ENCODE data around the gene LILRB5.
"Not testable (repeated sequence)": the region's sequence is repeated elsewhere in the genome, so short reads cannot be mapped to it uniquely, and the experiment has no call there.

Gene LILRB5

DNA sequence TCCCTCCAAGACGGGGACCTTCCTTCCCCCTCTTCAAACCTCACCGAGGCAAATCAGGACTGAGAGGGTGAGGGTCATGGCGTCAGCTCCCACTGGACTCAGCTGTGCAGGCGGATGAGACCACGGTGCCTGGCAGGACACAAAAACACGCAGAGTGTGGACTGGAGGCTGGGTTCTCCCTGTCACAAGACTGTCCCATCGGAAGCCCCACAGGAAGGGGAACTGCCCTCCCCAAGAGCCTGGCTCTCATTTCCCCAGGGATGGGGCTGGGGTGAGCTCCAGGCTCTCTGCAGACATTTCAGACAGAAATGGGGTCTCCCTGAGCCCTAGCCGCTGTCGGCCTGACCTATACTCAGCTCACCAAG is at the start of gene LILRB5:
Gene LILRB5 (minus strand): TSS at position 158 of the 365 bp plus-strand sequence. CDS start 80 bp downstream, at position 78.
- no peak for DNase-seq

DNA sequence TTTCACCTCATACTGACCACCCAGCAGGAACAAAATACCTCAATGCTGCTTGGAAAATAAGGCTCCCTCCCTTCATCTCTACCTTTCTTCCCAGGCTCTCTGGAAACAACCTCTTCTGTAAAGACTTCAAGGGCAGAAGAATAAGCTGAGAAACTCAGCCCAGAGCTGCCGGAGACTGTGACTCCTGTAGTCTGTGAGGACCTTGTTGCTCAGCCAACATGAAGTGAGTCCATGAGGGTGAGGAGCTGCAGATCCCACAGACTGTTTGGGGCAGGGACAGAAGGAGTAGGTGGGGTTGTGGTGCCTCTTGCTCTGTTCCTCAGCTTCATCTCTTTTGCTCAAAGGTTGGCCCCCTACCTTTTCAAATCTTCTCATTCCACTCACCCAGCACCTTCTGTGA is 48.1 kb upstream of the LILRB5 start:
- no peak for DNase-seq

DNA sequence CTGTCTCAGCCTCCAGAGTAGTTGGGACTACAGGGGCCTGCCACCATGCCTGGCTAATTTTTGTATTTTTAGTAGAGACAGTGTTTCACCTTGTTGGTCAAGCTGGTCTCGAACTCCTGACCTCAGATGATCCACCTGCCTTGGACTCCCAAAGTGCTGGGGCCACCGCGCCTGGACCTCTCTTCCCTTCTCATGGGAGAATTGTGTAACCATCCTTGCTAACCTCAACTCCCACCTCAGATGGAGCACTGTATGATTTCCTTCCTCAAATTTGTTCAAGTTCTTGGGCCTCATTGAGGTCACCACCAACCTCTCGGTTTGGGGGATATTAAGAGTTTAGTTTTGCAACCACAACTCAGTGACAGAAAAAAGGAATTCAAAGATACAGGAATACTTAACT is 45.2 kb upstream of the LILRB5 start:
- DNase-seq, result no peak

DNA sequence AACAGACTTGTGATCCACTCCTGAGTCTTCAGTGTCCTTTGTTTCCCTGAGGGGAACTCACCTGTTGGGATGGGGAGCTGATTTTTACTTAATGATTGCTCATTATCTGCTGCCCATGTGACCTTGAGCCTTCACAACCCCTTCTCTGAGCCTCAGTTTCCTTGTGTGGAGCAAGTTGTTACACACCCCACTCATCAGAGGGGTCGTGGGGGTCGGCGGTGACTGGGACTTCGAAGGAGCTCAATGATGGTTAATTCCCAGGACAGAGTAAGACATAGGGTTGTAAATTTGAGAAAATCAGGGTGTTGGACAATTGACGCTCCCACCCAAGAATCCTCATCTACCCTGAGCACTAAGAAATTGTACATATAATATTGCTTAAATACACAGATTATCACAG is 42.4 kb upstream of the LILRB5 start:
- DNase-seq, result no peak

DNA sequence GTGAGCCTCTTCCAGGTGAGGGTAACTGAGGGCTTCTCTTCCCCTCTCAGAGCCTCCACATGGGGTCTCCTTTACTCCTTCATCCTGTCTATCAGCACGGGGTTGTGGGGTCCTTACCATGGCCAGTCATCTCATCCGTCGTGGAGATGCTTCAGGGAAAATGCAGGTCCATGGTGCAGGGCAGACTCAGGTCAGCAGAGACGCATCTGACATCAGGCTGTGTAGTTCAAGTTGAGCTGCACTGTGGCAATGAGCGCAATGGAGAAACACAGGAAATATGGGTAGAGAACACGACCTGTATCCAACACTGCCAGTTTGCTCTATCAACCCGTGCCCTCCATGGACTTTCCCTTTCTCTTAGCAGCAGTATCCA is 42.0 kb upstream of the LILRB5 start:
- DNase-seq, result no peak

DNA sequence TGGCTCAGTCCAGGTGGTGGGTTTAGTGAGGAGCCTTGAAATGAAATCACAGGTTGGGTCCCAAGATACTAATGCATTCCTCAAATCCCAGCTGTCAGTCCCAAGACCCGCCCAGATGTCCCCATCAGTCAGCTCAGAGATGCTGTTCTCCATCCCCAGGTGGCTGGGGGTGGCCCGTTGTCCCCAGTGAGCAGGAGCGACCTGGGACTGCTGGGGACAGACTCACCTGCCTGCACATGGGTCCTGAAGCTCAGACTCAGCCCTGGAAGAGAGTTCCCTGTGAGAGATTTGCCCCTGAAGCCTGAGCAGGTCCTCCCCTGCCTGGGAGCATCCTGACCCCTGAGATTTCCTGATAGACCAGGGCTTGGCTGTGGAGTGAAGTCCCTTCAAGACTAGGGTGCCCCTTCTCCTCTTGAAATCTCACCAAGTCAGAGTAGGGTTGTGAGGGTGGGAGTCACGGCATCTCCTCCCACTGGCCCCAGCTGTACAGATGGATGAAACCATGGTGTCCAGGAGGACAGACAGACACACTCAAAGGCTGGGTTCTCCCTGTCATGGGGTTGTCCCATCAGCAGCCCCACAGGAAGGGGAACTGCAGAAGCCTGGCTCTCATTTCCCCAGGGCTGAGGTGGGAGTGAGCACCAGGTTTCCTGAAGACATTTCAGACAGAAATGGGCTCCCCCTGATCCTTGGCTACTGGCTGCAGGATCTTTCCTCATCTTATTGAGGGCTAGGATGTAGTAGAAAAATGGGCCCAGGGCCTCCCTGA is 41.5 kb upstream of the LILRB5 start:
- DNase-seq, result no peak

DNA sequence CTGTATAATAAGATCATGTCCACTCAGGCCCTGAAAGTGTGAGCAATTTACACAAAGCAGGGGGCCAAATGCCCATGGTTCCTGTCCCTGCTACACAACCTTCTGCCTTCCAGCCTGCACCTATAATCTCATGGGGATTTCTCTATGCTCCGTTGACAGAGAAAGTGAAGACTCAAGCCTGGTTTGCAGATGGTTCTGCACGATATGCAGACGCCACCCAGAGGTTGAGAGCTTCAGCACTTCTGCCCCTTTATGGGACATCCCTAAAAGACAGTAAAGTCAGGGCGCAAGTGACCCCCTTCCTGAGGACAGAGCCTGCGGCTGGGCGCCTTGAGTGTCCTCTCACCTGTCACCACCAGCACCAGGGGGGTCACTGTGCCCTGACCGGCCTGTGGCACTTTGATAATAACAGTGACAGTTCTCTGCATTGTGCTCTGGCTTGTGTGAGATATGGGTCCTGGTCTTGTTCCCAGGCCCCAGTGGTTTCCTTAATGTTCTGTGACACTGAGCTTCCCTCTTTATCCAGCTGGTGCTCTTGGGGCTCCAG is 40.8 kb upstream of the LILRB5 start:
- DNase-seq, result no peak

DNA sequence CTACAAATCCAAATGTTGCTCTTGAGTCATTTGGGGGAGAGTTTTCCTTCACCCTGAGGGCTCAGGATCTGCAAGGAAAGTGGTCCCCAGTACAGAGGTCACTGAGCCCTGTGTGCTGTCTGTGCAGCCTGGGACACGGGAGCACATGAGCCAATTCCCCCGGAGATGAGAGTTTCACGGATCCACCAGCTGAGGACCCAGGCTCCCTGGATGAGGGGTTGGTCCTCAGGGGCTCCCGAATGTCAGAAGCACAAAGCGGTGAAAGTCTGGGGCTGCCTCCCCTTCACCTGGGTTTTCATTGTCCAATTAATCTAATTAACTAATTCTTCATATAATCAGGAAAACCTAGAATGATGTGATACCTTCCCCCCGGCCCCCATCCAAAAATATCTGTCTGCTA is 37.5 kb upstream of the LILRB5 start:
- no peak for DNase-seq

DNA sequence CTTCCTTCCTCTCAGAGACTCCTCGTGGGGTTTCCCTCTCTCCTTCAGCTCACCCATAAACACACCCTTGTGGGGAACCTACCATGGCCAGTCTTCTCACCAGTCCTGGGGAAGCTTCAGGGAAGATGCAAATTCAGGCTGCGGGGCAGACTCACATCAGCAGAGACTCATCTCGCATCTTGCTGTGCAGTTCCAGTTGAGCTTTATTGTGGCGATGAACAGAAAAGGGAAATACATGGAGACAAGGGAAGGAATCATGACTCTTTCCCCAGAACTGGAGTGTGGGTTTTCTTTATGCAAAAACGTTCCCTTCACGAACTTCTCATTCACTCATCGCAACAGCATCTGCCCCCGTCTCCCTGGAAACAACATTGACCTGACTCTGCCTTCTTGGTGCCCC is 32.1 kb upstream of the LILRB5 start:
- DNase-seq, result not testable (repeated sequence)

DNA sequence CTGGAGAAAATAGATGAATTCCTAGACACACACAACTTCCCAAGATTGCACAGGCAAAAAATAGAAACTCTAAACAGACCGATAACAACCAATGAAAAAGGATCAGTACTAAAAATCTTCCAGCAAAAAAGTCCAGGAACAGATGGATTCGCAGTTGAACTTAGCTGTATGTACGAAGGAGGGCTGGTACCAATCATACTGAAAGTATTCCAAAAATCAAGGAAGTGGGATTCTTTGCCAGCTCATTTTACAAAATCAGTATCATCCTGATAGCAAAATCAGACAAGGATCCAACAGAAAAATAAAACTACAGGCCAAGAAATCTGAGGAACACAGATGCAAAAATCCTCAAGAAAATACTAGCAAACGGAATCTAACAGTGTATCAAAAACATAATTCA is 30.4 kb upstream of the LILRB5 start:
- DNase-seq, result no peak

DNA sequence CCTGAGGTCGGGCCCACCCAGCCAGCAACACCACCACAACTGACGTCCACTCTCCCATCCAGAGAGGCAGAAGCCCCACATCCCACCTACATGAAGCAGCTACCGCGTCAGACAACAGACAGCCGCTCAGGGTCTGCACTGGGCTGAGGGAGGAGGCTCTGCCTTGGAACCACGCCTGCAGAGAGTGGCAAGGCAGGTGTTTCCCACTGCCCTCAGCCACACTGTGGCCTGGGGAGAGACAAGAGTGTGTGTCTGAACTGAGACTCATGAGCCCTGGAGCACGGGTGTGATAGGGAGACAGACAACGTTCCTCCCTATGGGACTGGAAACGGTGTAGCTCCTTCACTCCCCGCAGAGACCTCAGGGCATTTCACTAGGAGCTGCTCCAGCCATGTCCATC is 29.2 kb upstream of the LILRB5 start:
- not testable (repeated sequence) for DNase-seq

DNA sequence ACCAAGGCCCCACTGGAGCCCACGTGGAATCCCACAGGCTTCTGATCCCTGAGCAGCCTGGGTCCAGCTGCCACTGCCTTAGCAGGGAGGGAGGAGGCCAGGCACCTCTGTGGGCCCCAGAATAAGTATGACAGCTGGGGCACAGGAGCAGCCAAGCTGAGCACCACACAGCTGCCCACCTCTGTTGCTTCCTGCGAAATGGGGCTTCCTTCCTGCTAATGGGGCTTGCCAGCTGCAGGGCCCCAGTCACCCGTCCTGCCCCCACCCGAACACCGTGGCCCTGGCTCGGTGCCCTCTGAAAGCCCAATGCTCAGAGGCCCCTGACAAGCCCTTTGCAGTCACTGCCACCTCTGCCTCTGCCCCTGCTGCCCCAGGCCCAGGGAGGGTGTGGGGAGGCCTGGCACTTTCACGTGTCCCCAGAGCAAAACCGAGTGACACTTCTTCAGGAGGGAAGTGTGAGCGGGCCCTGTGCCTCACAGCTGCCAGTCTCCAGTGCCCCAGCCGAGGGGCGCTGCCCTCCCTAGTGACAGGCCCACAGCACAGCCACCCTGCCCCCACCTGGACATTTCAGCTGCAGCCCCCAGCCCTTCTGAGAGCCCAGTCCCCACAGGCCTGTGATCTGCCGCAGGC is 28.5 kb upstream of the LILRB5 start:
- DNase-seq, result not testable (repeated sequence)

DNA sequence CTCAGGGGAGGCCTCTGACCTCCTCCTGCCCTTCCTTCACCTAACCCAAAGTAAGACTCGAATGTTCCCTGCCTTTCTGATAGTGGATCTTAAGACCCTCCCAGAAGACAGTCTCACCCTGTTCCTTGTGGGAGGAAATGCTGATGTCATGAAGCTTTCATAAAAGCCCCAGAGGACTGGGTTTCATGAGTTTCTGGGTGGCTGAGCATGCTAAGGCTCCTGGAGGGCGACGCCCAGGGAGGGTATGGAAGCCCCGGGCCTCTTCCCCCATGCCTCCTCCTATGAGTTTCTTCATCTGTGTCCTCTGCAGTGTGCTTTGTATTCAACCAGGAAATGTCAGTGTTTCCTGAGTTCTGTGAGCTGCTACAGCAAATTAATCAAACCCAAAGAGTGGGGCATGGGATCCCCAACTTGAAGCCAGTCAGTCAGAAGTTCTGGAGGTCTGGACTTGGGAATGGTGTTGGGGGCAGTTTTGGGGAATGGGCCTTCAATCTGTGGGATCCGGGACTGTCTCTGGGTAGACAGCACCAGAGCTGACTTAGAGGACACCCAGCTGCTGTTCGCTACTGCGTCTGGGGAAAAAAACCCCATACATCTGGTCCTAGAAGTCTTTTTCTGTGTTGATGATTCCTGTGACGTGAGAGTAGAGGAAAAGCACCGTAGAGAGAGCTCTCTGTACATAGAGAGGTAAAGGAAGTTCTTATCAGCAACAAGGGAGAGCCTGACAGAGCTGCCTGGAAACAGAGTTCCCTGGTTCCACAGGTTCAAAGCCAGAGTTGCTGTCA is 25.8 kb upstream of the LILRB5 start:
- no peak for DNase-seq

DNA sequence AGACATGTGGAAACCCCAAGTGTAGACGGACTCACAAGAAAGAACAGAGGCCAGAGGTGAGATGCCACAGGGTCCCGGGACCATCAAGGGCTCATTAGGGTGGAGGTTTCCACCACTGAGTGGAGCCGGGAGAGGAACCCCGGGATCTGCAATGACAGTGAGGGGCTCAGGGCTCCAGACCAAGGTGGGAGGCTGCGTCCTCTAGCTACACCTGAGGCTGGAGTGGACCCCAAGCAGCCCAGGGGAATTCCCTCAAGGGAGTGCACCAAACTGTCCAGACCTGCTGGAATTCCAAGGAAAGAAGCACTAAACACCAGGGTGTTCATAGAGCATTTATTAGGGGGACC is 24.6 kb upstream of the LILRB5 start:
- DNase-seq, result not testable (repeated sequence)

DNA sequence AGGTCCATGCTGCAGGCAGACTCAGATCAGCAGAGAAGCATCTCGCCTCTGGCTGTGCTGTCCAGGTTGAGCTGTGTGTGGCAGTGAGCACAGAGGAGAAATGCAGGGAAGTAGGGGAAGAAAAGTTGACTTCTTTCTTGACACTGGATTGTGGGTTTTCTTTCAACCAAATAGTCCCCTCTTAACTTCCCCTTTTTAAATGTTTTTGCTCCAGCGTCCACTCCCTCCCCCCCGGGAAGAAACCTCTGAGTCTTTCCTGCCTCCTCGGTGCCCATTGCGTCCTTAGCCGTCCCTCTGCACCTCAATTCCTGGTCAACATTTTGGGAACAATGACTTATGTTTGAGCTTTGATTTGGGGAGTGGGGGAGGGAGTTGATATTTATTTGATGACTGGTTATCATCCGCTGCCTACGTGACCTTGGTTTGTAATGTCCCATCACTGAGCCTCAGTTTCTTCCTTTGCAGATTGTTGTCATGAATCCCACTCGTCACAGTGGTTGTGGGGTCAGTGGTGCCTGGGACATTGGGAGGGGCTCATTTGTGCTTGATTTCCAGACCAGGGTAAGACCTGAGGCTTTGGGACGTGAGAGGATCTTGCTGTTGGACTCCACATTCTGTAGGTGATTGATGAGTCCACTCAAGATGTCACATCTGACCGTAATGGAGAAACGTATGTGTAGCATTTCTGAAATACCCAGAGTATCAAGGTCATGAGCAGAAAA is 24.1 kb upstream of the LILRB5 start, which contains the start of gene LILRB2:
Gene LILRB2 (minus strand): TSS at position 104 of the 722 bp plus-strand sequence. CDS start 614 bp downstream, outside the sequence.
- DNase-seq, result no peak

DNA sequence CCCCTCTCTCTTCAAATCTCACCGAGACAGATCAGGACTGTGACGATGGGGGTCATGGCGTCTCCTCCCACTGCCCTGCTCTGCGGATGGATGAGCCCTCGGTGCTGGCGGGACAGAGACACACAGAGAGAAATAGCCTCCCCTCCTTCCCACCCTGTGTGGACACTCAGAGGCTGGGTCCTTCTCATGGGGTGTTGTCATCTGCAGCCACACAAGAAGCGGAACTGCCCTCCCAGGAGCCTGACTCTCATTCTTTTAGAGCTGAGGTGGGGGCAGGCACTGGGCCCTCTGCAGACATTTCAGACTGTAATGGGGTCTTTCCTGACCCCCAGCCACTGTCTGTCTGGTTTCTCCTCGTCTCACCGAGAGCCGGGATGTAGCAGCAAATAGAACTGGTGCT is 23.4 kb upstream of the LILRB5 start:
- not testable (repeated sequence) for DNase-seq

DNA sequence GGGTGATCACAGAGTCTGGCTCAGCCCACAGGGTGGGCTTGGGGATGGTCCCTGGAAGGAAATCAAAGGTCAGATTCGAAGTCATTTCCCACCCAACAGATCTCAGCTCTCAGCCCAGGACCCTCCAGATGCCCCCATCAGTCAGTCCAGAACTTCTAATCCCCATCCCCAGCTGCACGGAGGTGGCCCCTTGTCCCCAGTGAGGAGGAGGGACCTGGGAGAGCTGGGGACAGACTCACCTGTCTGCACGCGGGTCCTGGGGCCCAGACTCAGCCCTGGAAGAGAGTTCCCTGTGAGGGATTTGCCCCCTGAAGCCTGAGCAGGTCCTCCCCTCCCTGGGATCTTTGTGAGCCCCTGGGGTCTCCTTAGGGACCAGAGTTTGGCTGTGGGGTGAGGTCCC is 23.0 kb upstream of the LILRB5 start:
- not testable (repeated sequence) for DNase-seq

DNA sequence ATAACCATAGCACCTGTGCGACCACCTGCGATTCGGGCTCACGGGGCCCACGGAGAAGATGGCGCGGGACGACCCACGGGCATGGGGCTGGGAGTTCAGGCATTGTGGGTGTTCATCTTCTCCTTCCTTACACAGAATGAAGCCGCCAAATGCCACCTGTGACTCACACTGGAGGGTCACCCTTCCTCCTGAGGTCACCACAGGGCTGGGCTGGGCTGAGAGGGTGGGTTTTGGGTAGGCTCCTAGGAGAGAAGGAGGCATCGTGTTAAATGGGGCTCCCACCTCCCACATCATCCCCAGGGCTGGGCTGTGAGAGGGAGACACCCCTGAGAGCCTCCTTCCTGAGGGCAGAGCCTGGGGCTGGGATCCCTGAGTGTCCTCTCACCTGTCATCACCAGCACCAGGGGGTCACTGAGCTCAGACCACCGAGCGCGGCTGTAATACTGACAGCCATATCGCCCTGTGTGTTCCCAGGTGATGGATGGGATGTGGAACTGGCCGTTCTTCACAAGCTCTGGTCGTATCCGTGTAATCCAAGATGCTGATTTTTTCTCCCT is 22.4 kb upstream of the LILRB5 start:
- no peak for DNase-seq

DNA sequence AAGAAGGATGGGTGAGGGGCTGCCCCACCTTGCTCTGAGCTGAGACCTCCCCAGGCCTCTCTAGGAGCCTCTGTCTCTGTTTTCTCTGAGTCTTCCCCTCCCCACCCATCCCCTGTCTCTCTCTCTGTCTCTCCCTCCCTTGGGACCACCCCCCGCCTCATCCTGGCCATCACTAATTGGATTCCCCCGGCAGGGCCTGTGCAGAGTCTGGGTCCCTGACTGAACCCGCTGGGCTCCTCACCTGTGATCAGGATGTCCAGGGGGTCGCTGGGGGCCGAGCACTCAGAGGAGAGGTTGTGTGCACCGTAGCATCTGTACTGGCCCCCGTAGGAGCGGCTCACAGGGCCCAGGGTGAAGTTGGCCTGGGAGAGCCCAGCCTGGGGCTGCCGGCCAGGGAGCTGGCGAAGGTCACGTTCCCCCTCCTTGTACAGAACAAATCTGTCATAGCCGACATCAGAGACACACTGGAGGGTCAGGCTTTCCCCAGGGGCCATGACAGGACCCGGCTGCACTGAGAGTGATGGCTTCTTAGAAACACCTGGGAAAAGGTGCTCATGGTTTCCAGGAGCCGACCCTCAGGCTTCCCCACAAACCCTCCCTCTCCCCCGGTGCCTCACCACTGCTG is 21.6 kb upstream of the LILRB5 start:
- not testable (repeated sequence) for DNase-seq

DNA sequence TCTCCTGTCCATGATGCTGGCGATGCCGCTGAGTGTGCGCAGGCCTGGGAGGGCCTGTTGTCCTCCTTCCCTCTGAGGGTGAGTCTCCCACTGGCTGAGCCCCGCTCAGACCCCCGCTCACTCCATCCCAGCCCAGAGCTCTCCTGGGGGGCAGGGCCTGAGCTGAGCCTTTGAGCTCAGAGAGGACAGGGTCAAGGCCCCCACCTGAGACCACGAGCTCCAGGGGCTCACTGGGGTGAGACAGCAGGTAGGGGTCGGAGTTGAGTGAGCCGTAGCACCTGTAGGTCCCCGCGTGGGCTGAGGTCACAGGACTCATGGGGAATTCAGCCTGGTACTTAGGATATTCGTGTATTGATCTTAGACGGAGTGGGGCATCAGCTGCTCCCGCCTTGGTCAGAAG is 21.0 kb upstream of the LILRB5 start:
- DNase-seq, result not testable (repeated sequence)

DNA sequence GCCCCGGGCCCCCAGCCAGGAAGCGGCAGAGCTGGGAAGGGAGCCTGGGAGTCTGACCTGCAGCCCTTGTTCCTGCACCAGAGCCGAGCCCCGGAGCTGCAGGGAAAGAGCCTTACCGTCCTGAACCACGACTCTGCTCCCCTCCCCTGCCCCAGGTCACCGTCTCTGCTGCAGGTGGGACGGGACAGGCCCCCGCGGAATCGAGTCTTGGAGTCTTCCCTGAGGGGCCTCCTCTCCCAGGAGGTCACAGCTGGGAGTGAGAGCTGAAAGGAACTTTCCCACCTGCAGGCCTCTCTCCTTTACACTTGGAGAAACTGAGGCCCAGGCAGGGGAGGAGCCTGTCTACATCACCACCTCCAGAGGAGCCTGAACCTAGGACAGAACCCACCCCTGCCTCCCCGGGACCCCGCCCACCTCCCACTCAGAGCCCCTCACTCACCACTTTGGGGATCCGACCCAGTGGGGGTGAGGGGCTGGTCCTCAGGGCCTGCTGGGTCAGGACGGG is 20.1 kb upstream of the LILRB5 start:
- not testable (repeated sequence) for DNase-seq

DNA sequence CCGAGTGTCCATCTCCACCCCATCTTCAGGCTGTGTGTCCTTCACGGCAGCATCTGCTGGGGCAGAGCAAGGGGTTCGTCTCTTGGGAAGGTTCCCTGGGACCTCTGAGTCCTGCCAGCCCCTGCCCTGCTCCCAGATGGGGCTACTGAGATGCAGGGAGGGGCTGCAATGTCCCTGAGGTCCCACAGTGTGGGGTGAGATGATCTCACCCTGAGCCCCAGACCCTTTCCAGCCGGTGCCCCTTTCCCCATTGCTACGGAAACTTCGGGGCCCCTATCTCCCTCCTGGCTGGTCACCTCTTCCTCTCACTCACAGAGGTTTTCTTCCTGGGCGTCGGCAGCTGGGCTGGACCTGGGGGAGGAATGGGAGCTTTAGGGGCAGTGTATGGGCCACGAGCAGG is 18.9 kb upstream of the LILRB5 start:
- no peak for DNase-seq

Data from NCI-H187 (cell line).